ENCODE measurements around the gene INSM2. TPM values are rescaled to one million over a fixed set of nuclear protein-coding genes. Genes with fewer than 3 reads are reported as not detected.

INSM2 gene, protein sequence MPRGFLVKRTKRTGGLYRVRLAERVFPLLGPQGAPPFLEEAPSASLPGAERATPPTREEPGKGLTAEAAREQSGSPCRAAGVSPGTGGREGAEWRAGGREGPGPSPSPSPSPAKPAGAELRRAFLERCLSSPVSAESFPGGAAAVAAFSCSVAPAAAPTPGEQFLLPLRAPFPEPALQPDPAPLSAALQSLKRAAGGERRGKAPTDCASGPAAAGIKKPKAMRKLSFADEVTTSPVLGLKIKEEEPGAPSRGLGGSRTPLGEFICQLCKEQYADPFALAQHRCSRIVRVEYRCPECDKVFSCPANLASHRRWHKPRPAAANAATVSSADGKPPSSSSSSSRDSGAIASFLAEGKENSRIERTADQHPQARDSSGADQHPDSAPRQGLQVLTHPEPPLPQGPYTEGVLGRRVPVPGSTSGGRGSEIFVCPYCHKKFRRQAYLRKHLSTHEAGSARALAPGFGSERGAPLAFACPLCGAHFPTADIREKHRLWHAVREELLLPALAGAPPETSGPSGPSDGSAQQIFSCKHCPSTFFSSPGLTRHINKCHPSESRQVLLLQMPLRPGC
- total RNA-seq: under 1 TPM in 1 of 4 donors, not detected in 3; 0.07 TPM

DNA sequence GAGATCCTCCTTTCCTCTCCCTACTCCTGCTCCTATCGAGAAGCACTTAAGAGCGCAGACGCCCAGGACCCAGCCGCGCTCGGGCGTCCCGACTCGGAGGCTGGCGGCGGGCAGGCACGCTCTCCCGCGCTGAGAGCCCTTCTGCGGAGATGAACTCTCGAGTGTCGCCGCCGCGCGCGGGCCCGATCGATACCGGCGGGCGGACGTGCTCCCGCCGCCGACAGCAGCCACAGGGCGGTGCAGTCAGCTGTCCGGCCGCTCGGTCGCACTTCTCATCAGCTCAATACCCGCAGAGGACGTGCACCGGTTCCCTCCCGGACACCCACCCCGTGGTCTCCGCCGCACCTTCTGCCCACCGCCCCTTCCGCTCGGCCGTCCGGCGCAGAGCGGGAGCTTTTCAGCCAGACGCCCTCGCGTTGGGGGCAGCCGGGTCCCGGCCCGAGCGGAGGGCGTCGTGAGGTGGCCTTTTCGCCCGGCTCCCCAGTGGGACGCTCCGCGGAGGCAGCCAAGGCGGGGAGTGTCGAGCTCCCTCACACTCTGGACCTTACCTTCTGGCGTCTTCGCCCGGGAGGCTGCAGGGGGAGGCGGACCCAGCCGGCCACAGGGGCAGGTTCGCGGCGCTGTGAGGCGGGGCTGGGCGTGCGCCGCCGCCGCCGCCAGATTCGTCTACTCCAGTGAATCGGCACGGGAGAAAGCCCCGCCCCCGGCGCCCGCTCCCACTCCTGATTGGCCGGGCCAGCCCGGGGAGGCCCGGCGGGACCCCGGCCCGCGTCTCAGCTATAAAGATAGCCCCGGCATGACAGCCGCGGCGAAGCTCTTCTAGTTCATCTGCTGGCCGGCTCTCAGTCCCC, at the start of gene INSM2:
TSS of gene INSM2 (plus strand) at position 808 of the 851 bp plus-strand sequence. CDS start 89 bp downstream, outside the sequence.
- intact Hi-C loops (cut with DNase I; ENCODE audit: low total_unique reads): no loop called here
- peaks cover 22 to 23% of the 10 kb centered on the region in 2 donors for H3K27me3 ChIP-seq

DNA sequence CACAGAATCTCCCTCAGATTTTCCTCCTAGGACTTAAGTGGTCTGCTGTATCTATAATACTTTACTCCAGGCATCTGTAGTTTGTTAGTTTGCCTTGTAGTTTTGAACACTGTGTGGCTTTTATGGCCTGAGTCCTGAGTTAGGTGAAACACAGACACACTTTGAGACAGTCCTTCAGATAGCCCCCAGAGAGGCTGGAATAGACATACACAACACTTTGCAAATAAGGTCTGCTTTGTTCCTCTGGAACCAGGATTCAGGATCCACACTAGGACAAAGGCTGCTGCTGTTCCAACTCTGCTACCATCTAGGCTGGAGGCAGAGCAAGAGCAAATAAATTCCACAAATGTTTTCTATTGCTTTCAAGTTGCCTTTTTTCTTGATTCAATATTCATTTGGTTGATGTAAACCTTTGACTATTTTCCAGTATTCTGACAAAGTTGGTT, 41.4 kb upstream of the INSM2 start:
- no peak for TF ChIP-seq POLR2A (IDR thresholded peaks at IDR 0.05)
- TF ChIP-seq, protein P1, sequence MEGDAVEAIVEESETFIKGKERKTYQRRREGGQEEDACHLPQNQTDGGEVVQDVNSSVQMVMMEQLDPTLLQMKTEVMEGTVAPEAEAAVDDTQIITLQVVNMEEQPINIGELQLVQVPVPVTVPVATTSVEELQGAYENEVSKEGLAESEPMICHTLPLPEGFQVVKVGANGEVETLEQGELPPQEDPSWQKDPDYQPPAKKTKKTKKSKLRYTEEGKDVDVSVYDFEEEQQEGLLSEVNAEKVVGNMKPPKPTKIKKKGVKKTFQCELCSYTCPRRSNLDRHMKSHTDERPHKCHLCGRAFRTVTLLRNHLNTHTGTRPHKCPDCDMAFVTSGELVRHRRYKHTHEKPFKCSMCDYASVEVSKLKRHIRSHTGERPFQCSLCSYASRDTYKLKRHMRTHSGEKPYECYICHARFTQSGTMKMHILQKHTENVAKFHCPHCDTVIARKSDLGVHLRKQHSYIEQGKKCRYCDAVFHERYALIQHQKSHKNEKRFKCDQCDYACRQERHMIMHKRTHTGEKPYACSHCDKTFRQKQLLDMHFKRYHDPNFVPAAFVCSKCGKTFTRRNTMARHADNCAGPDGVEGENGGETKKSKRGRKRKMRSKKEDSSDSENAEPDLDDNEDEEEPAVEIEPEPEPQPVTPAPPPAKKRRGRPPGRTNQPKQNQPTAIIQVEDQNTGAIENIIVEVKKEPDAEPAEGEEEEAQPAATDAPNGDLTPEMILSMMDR (IDR thresholded peaks at IDR 0.05): no peak
- intact Hi-C loops (cut with DNase I; ENCODE audit: low total_unique reads): no loop called here
- no peaks in the 10 kb centered on the region for H3K9me3 ChIP-seq
- no peak for DNase-seq
- no peaks in the 10 kb centered on the region for H3K27me3 ChIP-seq
- H3K27ac ChIP-seq: no peak overlapping the region
- no peaks in the 10 kb centered on the region for H3K4me1 ChIP-seq
- H3K36me3 ChIP-seq: no peaks in the 10 kb centered on the region
- H3K4me3 ChIP-seq: no peak overlapping the region

More for the DNA sequence above, at the start of gene INSM2:
- TF ChIP-seq POLR2A (IDR thresholded peaks at IDR 0.05): no peak
- TF ChIP-seq, protein P1 (IDR thresholded peaks at IDR 0.05): no peak
- Histone ChIP-seq H3K4me3 (peak within 1 kb of the TSS; percentile 1 to 31), H3K4me1 (peaks cover 0 to 22% of the 10 kb centered on the region in 2 donors), H3K27ac (no peak within 1 kb of the TSS), H3K36me3 (no peaks in the 10 kb centered on the region), H3K9me3 (no peaks in the 10 kb centered on the region)
- no peak for DNase-seq

DNA sequence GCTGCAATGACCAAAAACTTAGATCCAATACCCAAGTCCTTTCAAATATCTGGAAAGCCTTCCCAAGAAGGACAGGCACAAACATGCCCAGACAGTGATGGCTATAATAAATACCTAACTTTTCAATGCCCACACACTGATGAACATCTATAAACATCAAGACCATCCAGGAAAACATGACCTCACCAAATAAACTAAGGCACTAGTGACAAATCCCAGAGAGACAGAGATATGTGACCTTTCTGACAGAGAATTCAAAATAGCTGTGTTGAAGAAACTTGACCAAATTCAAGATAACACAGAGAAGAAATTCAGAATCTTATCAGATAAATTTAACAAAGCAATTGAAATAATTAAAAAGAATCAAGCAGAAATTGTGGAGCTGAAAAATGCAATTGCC, 38.7 kb upstream of the INSM2 start:
- H3K27ac ChIP-seq: no peak overlapping the region
- H3K9me3 ChIP-seq: no peaks in the 10 kb centered on the region
- intact Hi-C loops (cut with DNase I; ENCODE audit: low total_unique reads): no loop called here
- TF ChIP-seq, protein P1 (IDR thresholded peaks at IDR 0.05): no peak
- no peak for TF ChIP-seq POLR2A (IDR thresholded peaks at IDR 0.05)
- H3K4me3 ChIP-seq: no peak overlapping the region
- H3K36me3 ChIP-seq: no peaks in the 10 kb centered on the region
- no peak for DNase-seq
- no peaks in the 10 kb centered on the region for H3K4me1 ChIP-seq
- H3K27me3 ChIP-seq: no peaks in the 10 kb centered on the region

DNA sequence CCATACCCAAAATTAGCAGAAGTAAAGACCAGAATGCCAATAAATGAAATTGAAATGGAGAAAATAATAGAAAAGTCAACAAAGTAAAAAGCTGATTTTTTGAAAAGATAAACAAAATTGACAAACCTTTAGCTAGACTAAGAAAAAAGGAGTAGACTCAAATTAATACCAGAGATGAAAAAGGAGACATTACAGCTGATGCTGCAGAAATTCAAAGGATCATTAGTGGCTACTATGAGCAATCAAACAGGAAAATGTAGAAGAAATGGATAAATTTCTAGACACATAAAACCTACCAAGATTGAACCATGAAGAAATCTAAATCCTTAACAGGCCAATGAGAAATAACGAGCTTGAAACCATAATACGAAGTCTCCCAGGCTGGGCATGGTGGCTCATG, 34.8 kb upstream of the INSM2 start:
- intact Hi-C loops (cut with DNase I; ENCODE audit: low total_unique reads): no loop called here
- H3K36me3 ChIP-seq: no peaks in the 10 kb centered on the region
- H3K27me3 ChIP-seq: no peaks in the 10 kb centered on the region
- no peaks in the 10 kb centered on the region for H3K4me1 ChIP-seq
- no peak overlapping the region for H3K4me3 ChIP-seq
- TF ChIP-seq, protein P1 (IDR thresholded peaks at IDR 0.05): no peak
- no peak for TF ChIP-seq POLR2A (IDR thresholded peaks at IDR 0.05)
- no peak for DNase-seq
- no peaks in the 10 kb centered on the region for H3K9me3 ChIP-seq
- no peak overlapping the region for H3K27ac ChIP-seq
